HL-60 (cell line): ENCODE data around the gene INTS1.
"Not testable (repeated sequence)": the region's sequence is repeated elsewhere in the genome, so short reads cannot be mapped to it uniquely, and the experiment has no call there.

Experiments used
- DNase-seq, 2 experiments: peaks; one replicate each; pipeline ENCODE4 v3.0.0-alpha.2; 2010 to 2020; ENCODE audit warnings: low read depth in 1 of 2, low spot score in 1 of 2
- H3K27ac ChIP-seq: fragments of 250-450 bp; sonication (Bioruptor Pico); replicated peaks from 2 replicates; pipeline ENCODE4 v1.5.1; 2020; ENCODE audit warnings: mild to moderate bottlenecking, moderate library complexity
- H3K27me3 ChIP-seq: fragments of 250-450 bp; sonication (Bioruptor Pico); 2 replicates; pipeline ENCODE4 v1.5.1; 2021; ENCODE audit warnings: mild to moderate bottlenecking, moderate library complexity; ENCODE audit not compliant: insufficient read depth, poor library complexity, severe bottlenecking
- H3K4me3 ChIP-seq: replicated peaks from 2 replicates; pipeline ENCODE4 v1.5.1; 2011; ENCODE audit warnings: mild to moderate bottlenecking, control low read depth, low read length; ENCODE audit not compliant: insufficient read depth
- CTCF ChIP-seq: IDR thresholded peaks from one replicate; pipeline ENCODE4 v1.5.1; 2011; ENCODE audit warnings: low read length, control low read depth, inconsistent platforms; ENCODE audit not compliant: insufficient read depth
- GABPA ChIP-seq: IDR thresholded peaks from 2 replicates; pipeline ENCODE4 v1.6.1; 2012; ENCODE audit warnings: low read depth
- POLR2AphosphoS5 ChIP-seq: IDR thresholded peaks from 2 replicates; pipeline ENCODE4 v1.6.1; 2012; ENCODE audit warnings: low read depth
- REST ChIP-seq: IDR thresholded peaks from 2 replicates; pipeline ENCODE4 v1.6.1; 2012; ENCODE audit warnings: low read depth; ENCODE audit not compliant: insufficient replicate concordance
- SPI1 ChIP-seq: IDR thresholded peaks from 2 replicates; pipeline ENCODE4 v1.6.1; 2012; ENCODE audit warnings: low read depth, mild to moderate bottlenecking, borderline replicate concordance

Gene INTS1

GRCh38 chr7:1445341-1445740, 58.8 kb downstream of the INTS1 start:
- H3K27me3 ChIP-seq = no peaks in the 10 kb centered on the region
- no peak overlapping the region for H3K27ac ChIP-seq
- H3K4me3 ChIP-seq = no peak overlapping the region
- DNase-seq = no peak
- TF ChIP-seq SPI1 = no peak
- no peak for TF ChIP-seq CTCF
- TF ChIP-seq POLR2AphosphoS5 = no peak
- TF ChIP-seq REST = no peak
- TF ChIP-seq GABPA = no peak

- no peak for TF ChIP-seq GABPA
- Histone ChIP-seq H3K27ac (no peak overlapping the region), H3K4me3 (no peak overlapping the region), H3K27me3 (no peaks in the 10 kb centered on the region)
- no peak for DNase-seq
These were observed 59.3 kb downstream of the INTS1 start for GRCh38 chr7:1444925-1445322.

- TF ChIP-seq REST (no peak), SPI1 (no peak)
These were observed 59.8 kb downstream of the INTS1 start for GRCh38 chr7:1444214-1444924.

GRCh38 chr7:1443587-1444200, 60.5 kb downstream of the INTS1 start:
- H3K27me3 ChIP-seq, DNase-seq, H3K27ac ChIP-seq, H3K4me3 ChIP-seq: not testable (repeated sequence)

More at GRCh38 chr7:1444214-1444924, 59.8 kb downstream of the INTS1 start:
- H3K27ac ChIP-seq = no peak overlapping the region
- DNase-seq = no peak
- H3K4me3 ChIP-seq = no peak overlapping the region
- no peaks in the 10 kb centered on the region for H3K27me3 ChIP-seq

DNA sequence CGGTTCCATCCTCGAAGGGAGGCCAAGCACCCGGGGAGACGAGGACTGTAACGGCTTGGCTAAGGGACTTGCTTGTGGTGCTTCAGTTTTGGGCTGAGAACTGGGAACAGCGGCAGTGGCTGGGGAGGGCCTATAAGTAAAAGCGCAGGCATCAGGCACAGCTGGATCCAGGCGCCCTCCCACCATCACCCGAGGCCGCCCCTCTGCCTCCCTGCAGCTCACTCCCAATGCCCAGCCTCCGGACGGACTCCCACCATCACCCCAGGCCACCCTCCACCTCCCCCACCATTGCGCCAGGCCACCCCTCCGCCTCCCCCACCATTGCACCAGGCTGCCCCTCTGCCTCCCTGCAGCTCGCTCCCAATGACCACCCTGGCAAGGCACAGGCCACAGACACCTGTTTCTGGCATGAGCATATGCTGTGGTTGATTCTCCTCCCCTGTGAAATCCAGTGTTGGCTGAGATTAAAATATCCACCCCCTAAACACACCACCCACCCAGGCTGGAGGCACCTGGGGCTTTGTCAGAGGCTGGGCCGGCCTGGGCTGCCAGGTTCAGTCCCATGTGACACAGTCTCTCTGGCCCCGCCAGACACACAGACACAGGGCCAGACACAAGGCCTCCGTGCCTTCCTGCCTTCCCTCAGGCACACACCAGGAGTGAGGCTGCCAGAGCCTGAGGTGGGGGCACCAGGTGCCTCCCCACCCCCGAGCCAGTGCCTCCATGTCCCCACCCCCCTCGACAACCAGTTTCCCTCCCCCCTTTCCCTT, 61.6 kb downstream of the INTS1 start:
- Histone ChIP-seq H3K27me3 (no peaks in the 10 kb centered on the region), H3K4me3 (no peak overlapping the region), H3K27ac (no peak overlapping the region)
- DNase-seq = no peak
- TF ChIP-seq CTCF = no peak
